K562 (cell line): ENCODE results near the gene HCAR3.

ENCODE experiments used
- ATF4 ChIP-seq: fragments of 450-650 bp; formaldehyde crosslinking; IDR thresholded peaks from 2 replicates; pipeline ENCODE4 v1.4.0; 2022; ENCODE audit warnings: mild to moderate bottlenecking, moderate library complexity
- SAFB ChIP-seq: fragments of 200-400 bp; formaldehyde crosslinking; IDR thresholded peaks from 2 replicates; pipeline ENCODE4 v1.6.1; 2017; ENCODE audit warnings: low read depth, low read length, borderline replicate concordance

GRCh38 chr12:122732170-122732569, 15.6 kb upstream of the HCAR3 start:
- no peak for TF ChIP-seq ATF4 (CRISPR knock-in tag)
- TF ChIP-seq SAFB = no peak
